HepG2 (cell line): ENCODE data around the gene CARD9.

Source experiments
- FOSL2 ChIP-seq: sonication (generic); formaldehyde crosslinking; IDR thresholded peaks from 2 replicates; pipeline ENCODE4 v1.4.0; 2020; ENCODE audit warnings: missing genetic modification reagents
- MED1 ChIP-seq: sonication (generic); formaldehyde crosslinking; IDR thresholded peaks from 2 replicates; pipeline ENCODE4 v1.4.0; 2020; ENCODE audit warnings: missing genetic modification reagents
- NFE2L1 ChIP-seq: sonication (generic); formaldehyde crosslinking; IDR thresholded peaks from 2 replicates; pipeline ENCODE4 v1.4.0; 2020; ENCODE audit warnings: missing genetic modification reagents, mild to moderate bottlenecking, borderline replicate concordance
- PLSCR1 ChIP-seq: sonication (generic); formaldehyde crosslinking; IDR thresholded peaks from 2 replicates; pipeline ENCODE4 v1.5.0; 2020; ENCODE audit warnings: missing genetic modification reagents, mild to moderate bottlenecking, borderline replicate concordance
- SP2 ChIP-seq: sonication (generic); formaldehyde crosslinking; IDR thresholded peaks from 2 replicates; pipeline ENCODE4 v1.5.1; 2020; ENCODE audit warnings: mild to moderate bottlenecking, missing genetic modification reagents
- TCF7 ChIP-seq: sonication (generic); IDR thresholded peaks from 2 replicates; pipeline ENCODE4 v1.6.1; 2016; ENCODE audit warnings: antibody characterized with exemption, low read depth
- ZBTB1 ChIP-seq: sonication (generic); formaldehyde crosslinking; IDR thresholded peaks from 2 replicates; pipeline ENCODE4 v1.4.0; 2020; ENCODE audit warnings: missing genetic modification reagents, borderline replicate concordance
- ZNF232 ChIP-seq: sonication (generic); formaldehyde crosslinking; IDR thresholded peaks from 2 replicates; pipeline ENCODE4 v1.4.0; 2020; ENCODE audit warnings: missing genetic modification reagents, borderline replicate concordance
- ZSCAN29 ChIP-seq: sonication (generic); formaldehyde crosslinking; conservative IDR thresholded peaks from 2 replicates; pipeline ENCODE4 v1.4.0; 2020; ENCODE audit warnings: mild to moderate bottlenecking, missing genetic modification reagents
- ZZZ3 ChIP-seq: sonication (generic); formaldehyde crosslinking; IDR thresholded peaks from 2 replicates; pipeline ENCODE4 v1.4.0; 2020; ENCODE audit warnings: missing genetic modification reagents, mild to moderate bottlenecking, borderline replicate concordance

GRCh38 chr9:136376457-136376856, 3.0 kb upstream of the CARD9 start:
- TF ChIP-seq ZNF232 (CRISPR knock-in tag): no peak
- no peak for TF ChIP-seq NFE2L1 (CRISPR knock-in tag)
- TF ChIP-seq ZSCAN29 (CRISPR knock-in tag): no peak
- no peak for TF ChIP-seq TCF7
- TF ChIP-seq MED1 (CRISPR knock-in tag): no peak
- TF ChIP-seq ZZZ3 (CRISPR knock-in tag): no peak
- TF ChIP-seq PLSCR1 (CRISPR knock-in tag): no peak
- TF ChIP-seq ZBTB1 (CRISPR knock-in tag): no peak
- no peak for TF ChIP-seq FOSL2 (CRISPR knock-in tag)
- no peak for TF ChIP-seq SP2 (CRISPR knock-in tag)
